ENCODE data around the gene TAOK2. TPM values are rescaled to one million over a fixed set of nuclear protein-coding genes. Genes with fewer than 3 reads are reported as not detected.
A peak's percentile ranks its signal among the peaks of the same experiment; 100 is the strongest.

TAOK2 gene
- total RNA-seq, 1 experiment from 2014 or later = 56.7 TPM

DNA sequence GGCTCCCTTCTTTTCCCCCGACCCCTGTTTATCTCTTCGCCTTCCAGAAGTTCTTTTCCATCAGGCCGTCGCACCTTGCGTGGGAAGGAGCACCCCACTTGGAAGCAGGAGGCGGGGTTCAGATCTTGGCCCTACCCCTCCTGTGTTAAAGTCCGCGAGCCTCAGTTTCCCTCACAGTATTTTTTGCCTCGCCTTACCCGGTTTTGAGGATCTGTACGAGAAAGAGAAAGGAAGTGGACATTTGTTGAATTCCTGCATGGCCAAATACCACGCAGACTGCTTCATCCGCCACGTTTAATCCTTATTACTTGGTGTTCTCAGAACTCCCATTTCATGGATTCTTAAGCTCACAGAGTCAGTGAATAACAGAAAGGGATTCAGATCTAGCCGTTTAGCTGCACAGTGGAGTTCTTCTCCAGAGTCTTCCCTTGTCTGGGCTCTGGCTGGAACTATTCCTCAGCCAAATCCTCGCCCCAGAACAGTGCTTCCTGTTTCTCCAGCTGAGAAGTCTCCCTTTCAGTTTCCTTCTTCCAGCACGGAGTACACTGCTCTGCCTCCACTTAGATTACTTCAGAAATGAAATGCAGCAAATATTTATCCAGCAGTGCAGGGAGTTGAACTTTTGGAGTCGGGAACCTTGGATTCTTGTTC, 11.2 kb upstream of the TAOK2 start:
- no peaks in the 10 kb centered on the region for H4K20me1 ChIP-seq (ENCODE audit: insufficient read depth)
- BruUV-seq (replicated peaks) = TSS peak; percentile 81
- peak overlapping the region; percentile 73 for H3K27ac ChIP-seq (ENCODE audit: low read depth, low read length)
- ChIA-PET POLR2A (interaction anchor here (0.8 to 4.2 kb wide), 5 partner anchors 11 to 147 kb away, joined by 3 to 18 read pairs (median 4); partner anchors contain the start of genes HIRIP3, PAGR1 and TAOK2), CTCF (interaction anchor here (1.3 to 1.5 kb wide), 2 partner anchors 11 to 18 kb away, joined by 5 to 7 read pairs; partner anchors contain the start of gene TAOK2), RAD21 (ENCODE audit: low non-redundant PET in 1 of 2, low total read pairs in 2 of 2, uncharacterized antibody in 2 of 2, unreplicated experiment in 2 of 2) (interaction anchor here in 1 of 2 experiments (0.9 to 1.0 kb wide), 2 partner anchors 11 to 63 kb away, joined by 3 to 4 read pairs; partner anchors contain the start of genes SEZ6L2 and TAOK2)
- peak overlapping the region; percentile 82 for H3K4me2 ChIP-seq (ENCODE audit: low read length)
- H3K4me3 ChIP-seq (replicated peaks in 1 of 2; ENCODE audit: low read depth in 1 of 2, low read length in 2 of 2) = peak overlapping the region; percentile 64 to 71
- H3K4me1 ChIP-seq (ENCODE audit: control insufficient read depth in 1 of 2, insufficient read depth in 2 of 2, low read length in 2 of 2) = peaks cover 11 to 24% of the 10 kb centered on the region in 2 experiments
- no peak for DNase-seq (ENCODE audit: low read depth, low spot score)
- ATAC-seq = no peak
- no peaks in the 10 kb centered on the region for H3K9me3 ChIP-seq (ENCODE audit: control insufficient read depth in 1 of 2, insufficient read depth in 1 of 2, low read depth in 1 of 2, low read length in 2 of 2)
- no peak overlapping the region for H2AFZ ChIP-seq (ENCODE audit: low read depth, low read length, poor library complexity, severe bottlenecking)
- no peaks in the 10 kb centered on the region for H3K79me2 ChIP-seq (ENCODE audit: insufficient read depth, low read length)
- no peaks in the 10 kb centered on the region for H3K27me3 ChIP-seq (ENCODE audit: insufficient read depth, low read length)
- no peaks in the 10 kb centered on the region; a peak in 2 of 4 replicates for H3K36me3 ChIP-seq (ENCODE audit: control insufficient read depth in 1 of 2, insufficient read depth in 2 of 2, low read length in 2 of 2)
- no peaks in the 10 kb centered on the region for H3K9me2 ChIP-seq (ENCODE audit: insufficient read depth)
- intact Hi-C loops (cut with micrococcal nuclease) = no loop called here
- TF ChIP-seq JUND (IDR thresholded peaks at IDR 0.05) (no peak), SIN3A (IDR thresholded peaks at IDR 0.05; ENCODE audit: low read depth) (0 out of 2 replicates have a peak, but pooled peaks have one; percentile 29)
- peak overlapping the region; percentile 73 for H3K9ac ChIP-seq (ENCODE audit: low read length)

DNA sequence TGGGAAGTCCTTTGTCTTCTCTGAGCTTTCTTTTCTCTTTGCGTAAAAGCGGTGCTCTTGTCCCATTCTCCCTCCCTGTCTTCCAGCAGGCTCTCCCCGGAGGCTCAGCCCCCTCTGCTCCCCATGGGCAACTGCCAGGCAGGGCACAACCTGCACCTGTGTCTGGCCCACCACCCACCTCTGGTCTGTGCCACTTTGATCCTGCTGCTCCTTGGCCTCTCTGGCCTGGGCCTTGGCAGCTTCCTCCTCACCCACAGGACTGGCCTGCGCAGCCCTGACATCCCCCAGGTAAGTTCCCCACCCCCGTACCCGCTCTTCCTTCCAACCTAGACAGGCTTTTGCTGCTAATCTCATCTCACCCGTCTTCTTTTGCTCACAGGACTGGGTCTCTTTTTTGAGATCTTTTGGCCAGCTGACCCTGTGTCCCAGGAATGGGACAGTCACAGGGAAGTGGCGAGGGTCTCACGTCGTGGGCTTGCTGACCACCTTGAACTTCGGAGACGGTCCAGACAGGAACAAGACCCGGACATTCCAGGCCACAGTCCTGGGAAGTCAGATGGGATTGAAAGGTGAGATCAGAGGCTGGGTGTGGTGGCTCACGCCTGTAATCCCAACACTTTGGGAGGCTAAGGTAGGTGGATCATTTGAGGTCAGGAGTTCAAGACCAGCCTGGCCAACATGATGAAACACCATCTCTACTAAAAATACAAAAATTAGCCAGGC, 10.5 kb upstream of the TAOK2 start:
- no TSS peak for BruUV-seq (replicated peaks)
- Histone ChIP-seq H3K9ac (ENCODE audit: low read length) (peak overlapping the region; percentile 73; the same call in 1 of the 2 replicates), H3K79me2 (ENCODE audit: insufficient read depth, low read length) (no peaks in the 10 kb centered on the region), H3K9me3 (ENCODE audit: control insufficient read depth in 1 of 2, insufficient read depth in 1 of 2, low read depth in 1 of 2, low read length in 2 of 2) (no peaks in the 10 kb centered on the region), H2AFZ (ENCODE audit: low read depth, low read length, poor library complexity, severe bottlenecking) (no peak overlapping the region), H3K27me3 (ENCODE audit: insufficient read depth, low read length) (no peaks in the 10 kb centered on the region), H3K4me1 (ENCODE audit: control insufficient read depth in 1 of 2, insufficient read depth in 2 of 2, low read length in 2 of 2) (peaks cover 11 to 24% of the 10 kb centered on the region in 2 experiments), H3K9me2 (ENCODE audit: insufficient read depth) (no peaks in the 10 kb centered on the region), H3K36me3 (ENCODE audit: control insufficient read depth in 1 of 2, insufficient read depth in 2 of 2, low read length in 2 of 2) (peaks cover 0 to 4% of the 10 kb centered on the region in 2 experiments; a peak in 2 of 4 replicates), H3K27ac (ENCODE audit: low read depth, low read length) (peak overlapping the region; percentile 73; the same call in 1 of the 2 replicates), H3K4me2 (ENCODE audit: low read length) (peak overlapping the region; percentile 82), H3K4me3 (replicated peaks in 1 of 2; ENCODE audit: low read depth in 1 of 2, low read length in 2 of 2) (peak overlapping the region in 1 of 2 experiments; percentile 64; a peak in 3 of 4 replicates), H4K20me1 (ENCODE audit: insufficient read depth) (no peaks in the 10 kb centered on the region)
- DNase-seq (ENCODE audit: low read depth, low spot score) (no peak), ATAC-seq (no peak)
- ChIA-PET CTCF (no interaction called here), POLR2A (interaction anchor here (4.2 kb wide), 1 partner anchor 11 kb away, joined by 18 read pairs; the partner anchor contains the start of gene TAOK2), RAD21 (ENCODE audit: low non-redundant PET in 1 of 2, low total read pairs in 2 of 2, uncharacterized antibody in 2 of 2, unreplicated experiment in 2 of 2) (no interaction called here)
- TF ChIP-seq RAD21 (IDR thresholded peaks at IDR 0.05; ENCODE audit: low read depth) (no peak), ZNF274 (IDR thresholded peaks at IDR 0.05; ENCODE audit: low read depth, low read length) (no peak)
- intact Hi-C loops (cut with micrococcal nuclease) = no loop called here
